GM12878 (cell line): Measurements from ENCODE around the gene PSORS1C2. TPM values are rescaled to one million over a fixed set of nuclear protein-coding genes. Genes with fewer than 3 reads are reported as not detected.

Source experiments
- ATAC-seq: fragments of 200-7000 bp; cut with Tn5 transposase; 3 replicates; pipeline ENCODE4 v1.9.1; 2020; ENCODE audit warnings: mild to moderate bottlenecking, moderate library complexity
- BruUV-seq: library from RNA; stranded (reverse); fragments of 400-500 nt; replicated peaks from 2 replicates; lab custom pipeline; 2021; lab: Mats Ljungman, UMichigan
- CTCF ChIA-PET: fragments of 300-600 bp; sonication (Branson Sonifier 250); formaldehyde crosslinking; extraction: SDS; loops from one replicate; lab custom pipeline; 2021; ENCODE audit warnings: inconsistent platforms; lab: Yijun Ruan, JAX
- POLR2A ChIA-PET: fragments of 350-600 bp; formaldehyde crosslinking; extraction: SDS; loops from one replicate; lab custom pipeline; 2021; ENCODE audit warnings: inconsistent platforms; lab: Charles Lee
- RAD21 ChIA-PET: fragments of 300-600 bp; sonication (Branson Sonifier 250); formaldehyde crosslinking; loops from one replicate; lab custom pipeline; 2023; ENCODE audit warnings: antibody characterized with exemption; ENCODE audit not compliant: unreplicated experiment; lab: Charles Lee
- SMC1A ChIA-PET: fragments of 300-600 bp; sonication (Branson Sonifier 250); formaldehyde crosslinking; loops from one replicate; lab custom pipeline; 2023; ENCODE audit not compliant: unreplicated experiment, uncharacterized antibody; lab: Charles Lee
- DNase-seq: peaks from one replicate; pipeline ENCODE4 v3.0.0-alpha.2; 2011; ENCODE audit warnings: low read depth, low spot score
- FAIRE-seq: peaks from 3 replicates; lab custom pipeline; 2011; peaks lifted over from hg19 to GRCh38; lab: Jason Lieb, UNC
- H2AFZ ChIP-seq: 2 replicates; pipeline ENCODE4 v1.6.0; 2011; ENCODE audit warnings: low read depth, low read length, control low read depth; ENCODE audit not compliant: control insufficient read depth
- H3K27ac ChIP-seq: 2 replicates; pipeline ENCODE4 v1.5.1; 2011; ENCODE audit warnings: control low read depth; ENCODE audit not compliant: control insufficient read depth, insufficient read depth
- H3K27me3 ChIP-seq, 2 experiments: replicated peaks in 1 of 2; 2 replicates each; pipeline versions ENCODE4 v1.6.0 to v1.6.1; 2011; ENCODE audit warnings: low read length in 1 of 2; ENCODE audit not compliant: control insufficient read depth in 2 of 2, insufficient read depth in 2 of 2
- H3K36me3 ChIP-seq, 2 experiments: 2 replicates each; pipeline ENCODE4 v1.5.1; 2011; ENCODE audit warnings: low read length in 1 of 2; ENCODE audit not compliant: control insufficient read depth in 2 of 2, insufficient read depth in 2 of 2
- H3K4me1 ChIP-seq: 2 replicates; pipeline ENCODE4 v1.6.1; 2011; ENCODE audit warnings: mild to moderate bottlenecking, low read length, moderate library complexity, mixed read lengths; ENCODE audit not compliant: control insufficient read depth, insufficient read depth
- H3K4me2 ChIP-seq: 2 replicates; pipeline ENCODE4 v1.6.0; 2011; ENCODE audit warnings: control low read depth; ENCODE audit not compliant: control insufficient read depth, insufficient read depth
- H3K4me3 ChIP-seq: fragments of 200-600 bp; sonication (generic); 2 replicates; pipeline ENCODE4 v1.5.1; 2016
- H3K79me2 ChIP-seq: 2 replicates; pipeline ENCODE4 v1.6.0; 2011; ENCODE audit warnings: low read length; ENCODE audit not compliant: control insufficient read depth, insufficient read depth
- H3K9ac ChIP-seq: 2 replicates; pipeline ENCODE4 v1.8.0; 2011; ENCODE audit warnings: low read length, control low read depth, mixed read lengths; ENCODE audit not compliant: control insufficient read depth, insufficient read depth
- H3K9me3 ChIP-seq: replicated peaks from 3 replicates; pipeline ENCODE4 v1.5.1; 2011; ENCODE audit warnings: mild to moderate bottlenecking, low read length; ENCODE audit not compliant: control insufficient read depth, insufficient read depth
- H4K20me1 ChIP-seq: 2 replicates; pipeline ENCODE4 v1.6.0; 2011; ENCODE audit not compliant: control insufficient read depth, insufficient read depth
- FOXM1 ChIP-seq: IDR thresholded peaks from 2 replicates; pipeline ENCODE4 v1.6.1; 2012; ENCODE audit warnings: low read depth, mild to moderate bottlenecking, inconsistent platforms, low read length, moderate library complexity
- HDAC6 ChIP-seq: fragments of 200-600 bp; sonication (generic); IDR thresholded peaks from one replicate; pipeline ENCODE4 v1.8.0; 2017; ENCODE audit warnings: antibody characterized with exemption; ENCODE audit not compliant: unreplicated experiment
- JUNB ChIP-seq: IDR thresholded peaks from 2 replicates; pipeline ENCODE4 v1.6.1; 2016; ENCODE audit warnings: antibody characterized with exemption, mild to moderate bottlenecking
- MTA2 ChIP-seq: fragments of 450-650 bp; IDR thresholded peaks from 2 replicates; pipeline ENCODE4 v1.6.1; 2016; ENCODE audit warnings: low read depth, mild to moderate bottlenecking, moderate library complexity
- MYB ChIP-seq: fragments of 150-350 bp; IDR thresholded peaks from 2 replicates; pipeline ENCODE4 v1.6.1; 2014; ENCODE audit warnings: mild to moderate bottlenecking, low read depth, low read length, borderline replicate concordance
- NR2C2 ChIP-seq: IDR thresholded peaks from 2 replicates; pipeline ENCODE4 v1.6.1; 2011; ENCODE audit warnings: borderline replicate concordance, low read depth; ENCODE audit not compliant: control insufficient read depth, insufficient read length
- SMAD1 ChIP-seq: fragments of 450-650 bp; IDR thresholded peaks from 2 replicates; pipeline ENCODE4 v1.6.1; 2018; ENCODE audit warnings: mild to moderate bottlenecking, low read depth; ENCODE audit not compliant: partially characterized antibody
- WGBS: methylation state at CpG from one replicate; pipeline ENCODE4 v1.1.6; 2016; ENCODE audit warnings: low lambda C conversion rate; ENCODE audit not compliant: insufficient replicate concordance, insufficient coverage; ENCODE audit errors: missing lambda C conversion rate; 5-methylcytosine and 5-hydroxymethylcytosine counted together
- in situ Hi-C: fragments of 300-500 bp; cut with MboI; formaldehyde crosslinking; loops from 9 replicates; pipeline ENCODE4 v1.14.3; 2018; ENCODE audit warnings: mixed read lengths
- intact Hi-C: fragments of 100-400 bp; cut with micrococcal nuclease; formaldehyde crosslinking; loops from one replicate; pipeline ENCODE4 v1.14.2; 2022; ENCODE audit not compliant: unreplicated experiment
- polyA plus RNA-seq, 11 experiments: library from polyadenylated mRNA; depleted of rRNA in 4 of 11; unstranded in 6 of 11; stranded (reverse) in 5 of 11; fragments of >200 nt; fragmentation: Nextera tagmentation in 4 of 11; fragmentation: Illumina TruSeq in 1 of 11; extraction: Ambion mirVana in 4 of 11; extraction: Trizol in 1 of 11; gene quantifications; 1 replicate in 1 of 11; 2 replicates in 10 of 11; pipeline versions ENCODE4 v1.2.1 to v1.2.3, GENCODE V29; 2011 to 2016; ENCODE audit warnings: inconsistent platforms in 2 of 11, missing spikeins in 2 of 11, low read depth in 1 of 11
- total RNA-seq, 4 experiments: library from RNA; depleted of rRNA in 3 of 4; stranded (reverse); fragments of >200 nt in 3 of 4; fragmentation: Illumina TruSeq in 1 of 4; extraction: Trizol in 1 of 4; gene quantifications; 2 replicates each; pipeline versions ENCODE4 v1.2.1 to v1.2.3, GENCODE V29; 2013 to 2021
- TF ChIP-seq, protein P1 (sequence below): fragments of 450-650 bp; IDR thresholded peaks from 2 replicates; pipeline ENCODE4 v1.6.1; 2017; ENCODE audit warnings: antibody characterized with exemption, mild to moderate bottlenecking, moderate library complexity
- TF ChIP-seq, protein P2 (sequence below): IDR thresholded peaks from 2 replicates; pipeline ENCODE4 v1.6.1; 2011; ENCODE audit warnings: low read depth, mild to moderate bottlenecking, low read length, moderate library complexity, borderline replicate concordance; ENCODE audit errors: extremely low read depth
- TF ChIP-seq, protein P3 (sequence below): IDR thresholded peaks from 2 replicates; pipeline ENCODE4 v1.6.1; 2012; ENCODE audit warnings: mild to moderate bottlenecking, low read depth, low read length

The PSORS1C2 gene
- total and polyA plus RNA-seq, 10 of the 15 experiments (the other 5 are each of a cell fraction or from before 2014, with no cell fraction given): not detected

DNA sequence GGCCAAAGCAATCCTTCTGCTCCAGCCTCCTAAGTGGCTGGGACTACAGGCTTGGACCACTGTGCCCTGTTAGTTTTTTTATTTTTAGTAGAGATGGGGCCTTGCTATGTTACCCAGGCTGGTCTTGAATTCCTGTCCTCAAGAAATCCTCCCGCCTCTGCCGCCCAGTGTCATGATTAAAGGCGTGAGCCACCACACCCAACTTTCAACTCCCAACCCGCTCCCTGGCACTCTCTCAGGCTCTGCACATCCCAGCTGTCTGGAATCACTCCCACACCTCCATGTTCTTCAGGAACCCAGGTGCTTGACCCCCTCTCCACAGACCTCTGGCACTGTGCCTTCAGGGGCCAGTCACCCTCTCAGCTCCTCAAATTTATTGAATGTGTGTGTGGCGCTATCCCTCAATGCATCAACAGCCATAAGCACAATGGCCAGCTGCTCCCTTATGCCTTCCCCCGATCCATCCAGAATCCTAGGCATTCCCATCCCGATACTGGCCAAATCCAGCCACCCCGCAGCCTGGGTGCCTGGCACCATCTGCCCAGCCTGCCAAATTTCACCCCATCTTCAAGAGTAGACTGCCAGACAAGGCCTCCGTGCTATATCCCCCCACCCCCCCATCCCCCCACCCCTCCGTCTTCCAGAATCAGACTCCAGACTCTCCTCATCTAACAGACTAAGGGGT is 32.3 kb upstream of the PSORS1C2 start:
- ChIA-PET CTCF (no interaction called here), SMC1A (no interaction called here), RAD21 (no interaction called here), POLR2A (no interaction called here)
- no peak overlapping the region for H3K9ac ChIP-seq
- DNase-seq (no peak), ATAC-seq (no peak), FAIRE-seq (no peak)
- in situ Hi-C loops (no loop called here), intact Hi-C loops (no loop called here)
- H4K20me1 ChIP-seq: no peaks in the 10 kb centered on the region
- H3K27ac ChIP-seq: no peak overlapping the region
- H3K27me3 ChIP-seq: no peaks in the 10 kb centered on the region
- H3K4me3 ChIP-seq: no peak overlapping the region
- BruUV-seq: no TSS peak
- peaks cover under 1% of the 10 kb centered on the region for H3K4me1 ChIP-seq
- H3K9me3 ChIP-seq: no peaks in the 10 kb centered on the region
- no peaks in the 10 kb centered on the region for H3K36me3 ChIP-seq
- WGBS: 91% methylated on average over 9 of the region's 10 CpGs
- no peak overlapping the region for H2AFZ ChIP-seq
- no peaks in the 10 kb centered on the region for H3K79me2 ChIP-seq
- TF ChIP-seq FOXM1: no peak
- TF ChIP-seq, protein P1, sequence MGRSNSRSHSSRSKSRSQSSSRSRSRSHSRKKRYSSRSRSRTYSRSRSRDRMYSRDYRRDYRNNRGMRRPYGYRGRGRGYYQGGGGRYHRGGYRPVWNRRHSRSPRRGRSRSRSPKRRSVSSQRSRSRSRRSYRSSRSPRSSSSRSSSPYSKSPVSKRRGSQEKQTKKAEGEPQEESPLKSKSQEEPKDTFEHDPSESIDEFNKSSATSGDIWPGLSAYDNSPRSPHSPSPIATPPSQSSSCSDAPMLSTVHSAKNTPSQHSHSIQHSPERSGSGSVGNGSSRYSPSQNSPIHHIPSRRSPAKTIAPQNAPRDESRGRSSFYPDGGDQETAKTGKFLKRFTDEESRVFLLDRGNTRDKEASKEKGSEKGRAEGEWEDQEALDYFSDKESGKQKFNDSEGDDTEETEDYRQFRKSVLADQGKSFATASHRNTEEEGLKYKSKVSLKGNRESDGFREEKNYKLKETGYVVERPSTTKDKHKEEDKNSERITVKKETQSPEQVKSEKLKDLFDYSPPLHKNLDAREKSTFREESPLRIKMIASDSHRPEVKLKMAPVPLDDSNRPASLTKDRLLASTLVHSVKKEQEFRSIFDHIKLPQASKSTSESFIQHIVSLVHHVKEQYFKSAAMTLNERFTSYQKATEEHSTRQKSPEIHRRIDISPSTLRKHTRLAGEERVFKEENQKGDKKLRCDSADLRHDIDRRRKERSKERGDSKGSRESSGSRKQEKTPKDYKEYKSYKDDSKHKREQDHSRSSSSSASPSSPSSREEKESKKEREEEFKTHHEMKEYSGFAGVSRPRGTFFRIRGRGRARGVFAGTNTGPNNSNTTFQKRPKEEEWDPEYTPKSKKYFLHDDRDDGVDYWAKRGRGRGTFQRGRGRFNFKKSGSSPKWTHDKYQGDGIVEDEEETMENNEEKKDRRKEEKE: no peak
- H3K4me2 ChIP-seq: no peak overlapping the region

DNA sequence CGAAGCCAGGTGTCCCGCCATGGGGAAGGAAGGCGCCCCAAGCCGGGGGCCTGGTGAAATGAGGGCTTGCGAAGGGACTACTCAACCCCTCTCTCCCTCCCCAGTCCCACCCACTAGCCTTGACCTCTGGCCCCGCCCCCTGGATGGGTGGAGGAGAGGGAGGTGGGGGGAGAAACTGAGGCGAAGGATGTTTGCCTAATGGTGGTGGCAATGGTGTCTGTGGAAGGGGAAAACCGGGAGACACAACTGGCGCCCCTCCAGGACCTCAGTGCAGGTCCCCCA is 31.7 kb upstream of the PSORS1C2 start, which contains the start of gene POU5F1:
POU5F1 (minus strand) TSS at position 83 of the 282 bp plus-strand sequence; CDS start at position 21, 62 bp downstream.
- Histone ChIP-seq H3K9ac (no peak within 1 kb of the TSS), H2AFZ (no peak within 1 kb of the TSS)
- TF ChIP-seq MTA2 (no peak), SMAD1 (no peak), HDAC6 (no peak), JUNB (no peak), MYB (no peak), NR2C2 (no peak)
- TF ChIP-seq, protein P2, sequence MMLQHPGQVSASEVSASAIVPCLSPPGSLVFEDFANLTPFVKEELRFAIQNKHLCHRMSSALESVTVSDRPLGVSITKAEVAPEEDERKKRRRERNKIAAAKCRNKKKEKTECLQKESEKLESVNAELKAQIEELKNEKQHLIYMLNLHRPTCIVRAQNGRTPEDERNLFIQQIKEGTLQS: no peak
- TF ChIP-seq, protein P3, sequence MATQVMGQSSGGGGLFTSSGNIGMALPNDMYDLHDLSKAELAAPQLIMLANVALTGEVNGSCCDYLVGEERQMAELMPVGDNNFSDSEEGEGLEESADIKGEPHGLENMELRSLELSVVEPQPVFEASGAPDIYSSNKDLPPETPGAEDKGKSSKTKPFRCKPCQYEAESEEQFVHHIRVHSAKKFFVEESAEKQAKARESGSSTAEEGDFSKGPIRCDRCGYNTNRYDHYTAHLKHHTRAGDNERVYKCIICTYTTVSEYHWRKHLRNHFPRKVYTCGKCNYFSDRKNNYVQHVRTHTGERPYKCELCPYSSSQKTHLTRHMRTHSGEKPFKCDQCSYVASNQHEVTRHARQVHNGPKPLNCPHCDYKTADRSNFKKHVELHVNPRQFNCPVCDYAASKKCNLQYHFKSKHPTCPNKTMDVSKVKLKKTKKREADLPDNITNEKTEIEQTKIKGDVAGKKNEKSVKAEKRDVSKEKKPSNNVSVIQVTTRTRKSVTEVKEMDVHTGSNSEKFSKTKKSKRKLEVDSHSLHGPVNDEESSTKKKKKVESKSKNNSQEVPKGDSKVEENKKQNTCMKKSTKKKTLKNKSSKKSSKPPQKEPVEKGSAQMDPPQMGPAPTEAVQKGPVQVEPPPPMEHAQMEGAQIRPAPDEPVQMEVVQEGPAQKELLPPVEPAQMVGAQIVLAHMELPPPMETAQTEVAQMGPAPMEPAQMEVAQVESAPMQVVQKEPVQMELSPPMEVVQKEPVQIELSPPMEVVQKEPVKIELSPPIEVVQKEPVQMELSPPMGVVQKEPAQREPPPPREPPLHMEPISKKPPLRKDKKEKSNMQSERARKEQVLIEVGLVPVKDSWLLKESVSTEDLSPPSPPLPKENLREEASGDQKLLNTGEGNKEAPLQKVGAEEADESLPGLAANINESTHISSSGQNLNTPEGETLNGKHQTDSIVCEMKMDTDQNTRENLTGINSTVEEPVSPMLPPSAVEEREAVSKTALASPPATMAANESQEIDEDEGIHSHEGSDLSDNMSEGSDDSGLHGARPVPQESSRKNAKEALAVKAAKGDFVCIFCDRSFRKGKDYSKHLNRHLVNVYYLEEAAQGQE: no peak

More for the DNA sequence above, 31.7 kb upstream of the PSORS1C2 start, which contains the start of gene POU5F1:
- in situ Hi-C loops (no loop called here), intact Hi-C loops (no loop called here)
- WGBS: 91% methylated on average over 8 of the region's 9 CpGs
- H3K79me2 ChIP-seq: no peaks in the 10 kb centered on the region
- CTCF ChIA-PET: interaction anchor here (1.7 kb wide), 1 partner anchor 12 kb away, joined by 3 read pairs; no protein-coding TSS in a partner anchor
- no peak within 1 kb of the TSS for H3K4me3 ChIP-seq
- FAIRE-seq (no peak), ATAC-seq (no peak), DNase-seq (no peak)
- H3K36me3 ChIP-seq: no peaks in the 10 kb centered on the region
- SMC1A ChIA-PET: no interaction called here
- RAD21 ChIA-PET: no interaction called here
- H3K27ac ChIP-seq: no peak within 1 kb of the TSS
- no peaks in the 10 kb centered on the region for H4K20me1 ChIP-seq
- H3K4me2 ChIP-seq: no peak within 1 kb of the TSS
- BruUV-seq: no TSS peak
- H3K4me1 ChIP-seq: peaks cover 6% of the 10 kb centered on the region
- no peaks in the 10 kb centered on the region for H3K9me3 ChIP-seq
- H3K27me3 ChIP-seq: no peaks in the 10 kb centered on the region
- POLR2A ChIA-PET: interaction anchor here (0.6 kb wide), 1 partner anchor 819 kb away, joined by 4 read pairs; no protein-coding TSS in a partner anchor
